RWPE2 (cell line): ENCODE results near the gene PTPRM.

Experiments used
- ATAC-seq: fragments of 200-7000 bp; cut with Tn5 transposase; 3 replicates; pipeline ENCODE4 v1.9.1; 2021; ENCODE audit warnings: low read depth
- DNase-seq: peaks from one replicate; pipeline ENCODE4 v3.0.0-alpha.2; 2020; ENCODE audit warnings: low spot score
- H3K27ac ChIP-seq: fragments of 450-650 bp; 2 replicates; pipeline ENCODE4 v1.5.1; 2017; ENCODE audit warnings: mild to moderate bottlenecking; ENCODE audit not compliant: poor library complexity, severe bottlenecking
- H3K27me3 ChIP-seq: fragments of 250-450 bp; sonication (Bioruptor Pico); 2 replicates; pipeline ENCODE4 v1.5.1; 2021; ENCODE audit warnings: mild to moderate bottlenecking, moderate library complexity; ENCODE audit not compliant: insufficient read depth, poor library complexity, severe bottlenecking
- H3K36me3 ChIP-seq: fragments of 250-450 bp; sonication (Bioruptor Pico); 2 replicates; pipeline ENCODE4 v1.5.1; 2020; ENCODE audit warnings: low read depth, mild to moderate bottlenecking, moderate library complexity
- H3K4me1 ChIP-seq: fragments of 250-450 bp; sonication (Bioruptor Pico); 2 replicates; pipeline ENCODE4 v1.5.1; 2021; ENCODE audit warnings: mild to moderate bottlenecking, moderate library complexity; ENCODE audit not compliant: insufficient read depth, poor library complexity, severe bottlenecking
- H3K4me3 ChIP-seq: fragments of 250-450 bp; sonication (Bioruptor Pico); 2 replicates; pipeline ENCODE4 v1.5.1; 2021; ENCODE audit warnings: mild to moderate bottlenecking, moderate library complexity; ENCODE audit not compliant: severe bottlenecking
- H3K9me3 ChIP-seq: fragments of 250-450 bp; sonication (Bioruptor Pico); 2 replicates; pipeline ENCODE4 v1.5.1; 2021; ENCODE audit warnings: mild to moderate bottlenecking, moderate library complexity; ENCODE audit not compliant: severe bottlenecking
- CTCF ChIP-seq: fragments of 450-650 bp; IDR thresholded peaks from one replicate; pipeline ENCODE4 v1.5.1; 2017; ENCODE audit warnings: mild to moderate bottlenecking, moderate library complexity; ENCODE audit not compliant: poor library complexity, severe bottlenecking

Gene PTPRM

GRCh38 chr18:8235894-8236293, 668.8 kb downstream of the PTPRM start:
- H3K27me3 ChIP-seq = no peaks in the 10 kb centered on the region
- H3K36me3 ChIP-seq = no peaks in the 10 kb centered on the region
- no peak overlapping the region for H3K27ac ChIP-seq
- no peak for TF ChIP-seq CTCF
- DNase-seq = no peak
- ATAC-seq = no peak
- H3K4me1 ChIP-seq = no peaks in the 10 kb centered on the region
- H3K9me3 ChIP-seq = no peaks in the 10 kb centered on the region
- H3K4me3 ChIP-seq = no peak overlapping the region

- TF ChIP-seq CTCF = no peak
- Histone ChIP-seq H3K4me3 (no peak overlapping the region), H3K4me1 (no peaks in the 10 kb centered on the region), H3K27me3 (no peaks in the 10 kb centered on the region), H3K9me3 (no peaks in the 10 kb centered on the region), H3K36me3 (no peaks in the 10 kb centered on the region), H3K27ac (no peak overlapping the region)
- ATAC-seq (no peak), DNase-seq (no peak)
These were observed 671.4 kb downstream of the PTPRM start for GRCh38 chr18:8238507-8238906.

GRCh38 chr18:8241731-8242130, 674.6 kb downstream of the PTPRM start:
- Histone ChIP-seq H3K9me3 (no peaks in the 10 kb centered on the region), H3K27me3 (no peaks in the 10 kb centered on the region), H3K36me3 (no peaks in the 10 kb centered on the region), H3K27ac (no peak overlapping the region), H3K4me1 (no peaks in the 10 kb centered on the region), H3K4me3 (no peak overlapping the region)
- ATAC-seq = no peak
- TF ChIP-seq CTCF = no peak
- no peak for DNase-seq

- Histone ChIP-seq H3K27me3 (no peaks in the 10 kb centered on the region), H3K4me1 (no peaks in the 10 kb centered on the region), H3K27ac (no peak overlapping the region), H3K9me3 (no peaks in the 10 kb centered on the region), H3K36me3 (no peaks in the 10 kb centered on the region), H3K4me3 (no peak overlapping the region)
- no peak for ATAC-seq
- TF ChIP-seq CTCF = no peak
- no peak for DNase-seq
These were observed 675.1 kb downstream of the PTPRM start for GRCh38 chr18:8242151-8242696.

GRCh38 chr18:8247700-8248099, 680.6 kb downstream of the PTPRM start:
- no peaks in the 10 kb centered on the region for H3K36me3 ChIP-seq
- no peaks in the 10 kb centered on the region for H3K27me3 ChIP-seq
- no peak for TF ChIP-seq CTCF
- ATAC-seq (no peak), DNase-seq (no peak)
- no peaks in the 10 kb centered on the region for H3K4me1 ChIP-seq
- no peaks in the 10 kb centered on the region for H3K9me3 ChIP-seq
- H3K4me3 ChIP-seq = no peak overlapping the region
- no peak overlapping the region for H3K27ac ChIP-seq
